Measurements from ENCODE around the gene SFPQ. TPM values are rescaled to one million over a fixed set of nuclear protein-coding genes. Genes with fewer than 3 reads are reported as not detected.
A peak's percentile ranks its signal among the peaks of the same experiment; 100 is the strongest.

SFPQ gene
- total and polyA plus RNA-seq, 2 donors (not counting 1 experiment from before 2014, with no cell fraction given) = 192 to 411 TPM

- Histone ChIP-seq H3K4me2 (replicated peaks; ENCODE audit: low read depth, low read length, poor library complexity, severe bottlenecking) (no peak overlapping the region), H2AFZ (ENCODE audit: insufficient read depth, low read depth, low read length, poor library complexity, severe bottlenecking) (no peak overlapping the region), H3K36me3 (replicated peaks in 1 of 2; ENCODE audit: control extremely low read depth in 1 of 2, control insufficient read depth in 1 of 2, extremely low read depth in 1 of 2, insufficient read depth in 2 of 2, low read length in 1 of 2) (peaks cover 8 to 51% of the 10 kb centered on the region in 2 experiments), H3K9me3 (ENCODE audit: control extremely low read depth in 1 of 3, control insufficient read depth in 2 of 3, insufficient read depth in 1 of 3, low read length in 2 of 3) (no peaks in the 10 kb centered on the region), H3K4me3 (ENCODE audit: control extremely low read depth in 1 of 5, extremely low read depth in 1 of 5, insufficient read depth in 1 of 5, low read depth in 2 of 5, low read length in 4 of 5) (no peak overlapping the region), H3K9ac (ENCODE audit: low read length) (no peak overlapping the region), H3K4me1 (ENCODE audit: control insufficient read depth in 2 of 2, insufficient read depth in 2 of 2, low read length in 2 of 2) (no peaks in the 10 kb centered on the region), H3K79me2 (ENCODE audit: control insufficient read depth, insufficient read depth, low read length) (peaks cover 2% of the 10 kb centered on the region), H3K27ac (ENCODE audit: low read length in 2 of 2) (no peak overlapping the region), H3K27me3 (replicated peaks in 1 of 4; ENCODE audit: control extremely low read depth in 1 of 4, control insufficient read depth in 3 of 4, insufficient read depth in 4 of 4, low read length in 3 of 4) (no peaks in the 10 kb centered on the region), H4K20me1 (ENCODE audit: control insufficient read depth, insufficient read depth, low read length, poor library complexity, severe bottlenecking) (peaks cover 20% of the 10 kb centered on the region)
- Mint-ChIP-seq H3K27me3 (no peaks in the 10 kb centered on the region), H3K4me3 (no peak overlapping the region), H3K4me1 (peaks cover 12% of the 10 kb centered on the region), H3K27ac (no peak overlapping the region), H3K9me3 (ENCODE audit: insufficient read depth) (no peaks in the 10 kb centered on the region)
- ATAC-seq (ENCODE audit: low read depth) (no peak), DNase-seq (no peak)
- no peak for TF ChIP-seq CTCF (IDR thresholded peaks at IDR 0.05)
- WGBS (ENCODE audit: insufficient coverage) = 88% methylated on average over 6 of the region's 9 CpGs
- ChIA-PET CTCF (no interaction called here), POLR2A (no interaction called here)
- intact Hi-C loops (cut with micrococcal nuclease) = no loop called here
These were observed 17.8 kb downstream of the SFPQ start for GRCh38 chr1:35175098-35175576.

GRCh38 chr1:35173909-35174540, 18.9 kb downstream of the SFPQ start:
- POLR2A ChIA-PET = no interaction called here
- H3K9me3 ChIP-seq (ENCODE audit: control extremely low read depth in 1 of 3, control insufficient read depth in 2 of 3, insufficient read depth in 1 of 3, low read length in 2 of 3) = no peaks in the 10 kb centered on the region
- ATAC-seq (ENCODE audit: low read depth) (no peak), DNase-seq (peak; percentile 21)
- no peak overlapping the region for H3K4me3 ChIP-seq (ENCODE audit: control extremely low read depth in 1 of 5, extremely low read depth in 1 of 5, insufficient read depth in 1 of 5, low read depth in 2 of 5, low read length in 4 of 5)
- no peaks in the 10 kb centered on the region for H3K4me1 ChIP-seq (ENCODE audit: control insufficient read depth in 2 of 2, insufficient read depth in 2 of 2, low read length in 2 of 2)
- H3K4me1 Mint-ChIP-seq = peaks cover 6% of the 10 kb centered on the region
- no peaks in the 10 kb centered on the region for H3K79me2 ChIP-seq (ENCODE audit: control insufficient read depth, insufficient read depth, low read length)
- H3K4me2 ChIP-seq (replicated peaks; ENCODE audit: low read depth, low read length, poor library complexity, severe bottlenecking) = no peak overlapping the region
- H3K4me3 Mint-ChIP-seq = no peak overlapping the region
- peaks cover 9% of the 10 kb centered on the region for H4K20me1 ChIP-seq (ENCODE audit: control insufficient read depth, insufficient read depth, low read length, poor library complexity, severe bottlenecking)
- no peaks in the 10 kb centered on the region for H3K27me3 ChIP-seq (replicated peaks in 1 of 4; ENCODE audit: control extremely low read depth in 1 of 4, control insufficient read depth in 3 of 4, insufficient read depth in 4 of 4, low read length in 3 of 4)
- H2AFZ ChIP-seq (ENCODE audit: insufficient read depth, low read depth, low read length, poor library complexity, severe bottlenecking) = no peak overlapping the region
- peaks cover 8 to 40% of the 10 kb centered on the region in 2 experiments for H3K36me3 ChIP-seq (replicated peaks in 1 of 2; ENCODE audit: control extremely low read depth in 1 of 2, control insufficient read depth in 1 of 2, extremely low read depth in 1 of 2, insufficient read depth in 2 of 2, low read length in 1 of 2)
- TF ChIP-seq EZH2 (IDR thresholded peaks at IDR 0.05; ENCODE audit: borderline replicate concordance, insufficient read depth, low read depth, low read length, poor library complexity, severe bottlenecking) (no peak), CTCF (IDR thresholded peaks at IDR 0.05) (no peak)
- no peak overlapping the region for H3K9ac ChIP-seq (ENCODE audit: low read length)
- CTCF ChIA-PET = no interaction called here
- H3K27ac ChIP-seq (ENCODE audit: low read length in 2 of 2) = no peak overlapping the region
- WGBS (ENCODE audit: insufficient coverage) = no CpG with 5 or more reads among the region's 2 CpGs
- no peak overlapping the region for H3K27ac Mint-ChIP-seq
- H3K27me3 Mint-ChIP-seq = no peaks in the 10 kb centered on the region
- intact Hi-C loops (cut with micrococcal nuclease) = no loop called here
- H3K9me3 Mint-ChIP-seq (ENCODE audit: insufficient read depth) = no peaks in the 10 kb centered on the region
